ENCODE results near the gene S1PR4. TPM values are rescaled to one million over a fixed set of nuclear protein-coding genes. Genes with fewer than 3 reads are reported as not detected.
"Not testable (repeated sequence)": the region's sequence is repeated elsewhere in the genome, so short reads cannot be mapped to it uniquely, and the experiment has no call there.

Gene S1PR4
- total RNA-seq, 1 donor from 2014 or later: 45.3 TPM

DNA sequence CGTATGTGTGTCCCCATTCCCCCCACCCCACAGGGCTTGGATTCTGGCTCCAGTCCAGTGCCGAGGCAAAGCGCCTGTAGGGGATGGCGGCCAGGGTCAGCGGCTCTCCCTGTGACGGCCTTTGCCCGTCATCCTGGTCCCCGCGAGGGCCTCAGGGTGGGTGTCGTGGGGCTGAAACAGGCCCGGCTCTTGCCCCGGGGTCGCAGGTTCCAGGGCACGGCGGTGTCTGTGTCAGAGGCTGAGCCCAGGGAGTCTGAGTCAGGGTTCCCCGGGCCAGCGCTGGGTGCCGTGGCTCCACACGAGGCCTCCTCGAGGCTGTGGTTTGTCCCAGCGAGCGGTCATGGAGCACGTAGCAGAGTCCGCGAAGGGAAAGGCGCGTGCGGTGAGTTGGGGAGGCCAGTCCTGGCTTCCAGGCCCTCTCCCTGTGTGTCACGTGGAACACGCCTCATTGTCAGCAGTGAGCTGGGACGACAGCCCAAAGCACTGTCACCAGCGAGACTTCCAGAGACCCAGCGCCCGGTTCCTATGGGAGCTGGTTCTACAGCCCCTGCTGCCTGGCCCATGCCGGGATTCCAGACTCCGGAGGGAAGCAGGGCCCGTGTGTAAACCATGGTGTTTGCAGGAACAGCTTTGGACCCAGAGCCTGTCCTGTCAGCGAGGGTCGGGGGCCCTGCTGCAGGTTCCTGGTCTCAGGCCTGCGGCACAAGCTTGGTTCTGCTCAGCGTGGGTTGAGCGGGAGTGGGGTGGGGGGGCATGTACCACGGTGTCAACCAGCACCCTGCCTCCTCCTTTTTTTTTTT is 20.5 kb downstream of the S1PR4 start:
- DNase-seq (ENCODE audit: low spot score): no peak
- H3K27ac Mint-ChIP-seq: no peak overlapping the region
- no peaks in the 10 kb centered on the region for H3K9me3 Mint-ChIP-seq
- intact Hi-C loops (cut with micrococcal nuclease): no loop called here
- H3K4me1 Mint-ChIP-seq (ENCODE audit: low read depth): no peaks in the 10 kb centered on the region
- H3K27me3 Mint-ChIP-seq (ENCODE audit: insufficient read depth): no peaks in the 10 kb centered on the region
- H3K4me3 Mint-ChIP-seq: no peak overlapping the region
- H3K36me3 Mint-ChIP-seq (ENCODE audit: low read depth): peaks cover 6% of the 10 kb centered on the region

DNA sequence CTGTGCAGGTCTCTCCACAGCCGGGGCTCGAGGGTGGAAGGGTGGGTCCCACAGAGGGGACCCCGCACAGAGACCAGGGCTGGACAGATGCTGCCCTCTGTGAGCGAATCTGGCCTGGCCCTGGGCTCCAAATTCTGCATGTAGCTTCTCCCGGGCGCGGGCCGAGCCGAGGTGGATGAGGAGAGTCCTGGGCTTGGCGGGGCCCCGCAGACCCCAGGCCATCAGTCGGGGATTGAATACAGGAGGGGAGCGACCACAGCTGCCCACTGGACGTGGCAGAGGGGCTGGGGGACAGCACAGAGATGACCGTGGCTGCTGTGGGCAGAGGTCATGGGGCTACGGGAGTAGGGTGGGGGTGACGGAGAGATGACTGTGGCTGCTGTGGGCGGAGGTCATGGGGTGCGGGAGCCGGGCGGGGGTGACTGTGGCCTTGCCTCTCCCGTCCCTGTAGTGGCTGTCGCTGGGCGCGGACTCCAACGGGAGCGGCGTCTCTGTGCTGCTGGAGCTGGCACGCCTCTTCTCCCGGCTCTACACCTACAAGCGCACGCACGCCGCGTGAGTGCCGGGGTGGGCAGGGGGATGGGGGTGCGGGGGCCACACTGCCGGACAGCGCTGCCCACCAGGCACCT is 22.6 kb downstream of the S1PR4 start:
- no peak for DNase-seq (ENCODE audit: low spot score)
- no peak overlapping the region for H3K4me3 Mint-ChIP-seq
- intact Hi-C loops (cut with micrococcal nuclease): no loop called here
- no peaks in the 10 kb centered on the region for H3K4me1 Mint-ChIP-seq (ENCODE audit: low read depth)
- H3K9me3 Mint-ChIP-seq: no peaks in the 10 kb centered on the region
- no peaks in the 10 kb centered on the region for H3K27me3 Mint-ChIP-seq (ENCODE audit: insufficient read depth)
- H3K36me3 Mint-ChIP-seq (ENCODE audit: low read depth): no peaks in the 10 kb centered on the region
- H3K27ac Mint-ChIP-seq: no peak overlapping the region

DNA sequence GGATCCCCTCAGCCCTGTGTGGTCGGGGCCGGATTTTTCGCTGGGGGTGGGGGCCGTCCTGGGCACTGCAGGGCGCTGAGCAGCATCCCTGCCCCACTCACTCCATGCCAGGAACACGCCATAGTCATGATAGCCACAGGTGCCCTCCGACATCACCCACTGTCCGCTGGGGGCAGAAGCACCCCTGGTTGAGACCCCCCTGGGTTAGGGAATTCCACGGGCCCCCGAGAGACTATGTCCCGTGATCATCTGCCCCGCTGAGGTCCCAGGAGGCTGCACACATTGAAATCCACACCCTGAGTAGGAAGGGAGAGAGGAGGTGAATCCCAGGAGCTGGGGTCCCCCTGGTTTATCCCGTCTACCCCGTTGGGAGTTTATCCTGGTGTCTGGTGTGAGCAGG is 23.3 kb downstream of the S1PR4 start:
- no peaks in the 10 kb centered on the region for H3K4me1 Mint-ChIP-seq (ENCODE audit: low read depth)
- H3K4me3 Mint-ChIP-seq: no peak overlapping the region
- H3K9me3 Mint-ChIP-seq: no peaks in the 10 kb centered on the region
- no peak overlapping the region for H3K27ac Mint-ChIP-seq
- H3K27me3 Mint-ChIP-seq (ENCODE audit: insufficient read depth): no peaks in the 10 kb centered on the region
- no peak for DNase-seq (ENCODE audit: low spot score)
- H3K36me3 Mint-ChIP-seq (ENCODE audit: low read depth): no peaks in the 10 kb centered on the region
- intact Hi-C loops (cut with micrococcal nuclease): no loop called here

DNA sequence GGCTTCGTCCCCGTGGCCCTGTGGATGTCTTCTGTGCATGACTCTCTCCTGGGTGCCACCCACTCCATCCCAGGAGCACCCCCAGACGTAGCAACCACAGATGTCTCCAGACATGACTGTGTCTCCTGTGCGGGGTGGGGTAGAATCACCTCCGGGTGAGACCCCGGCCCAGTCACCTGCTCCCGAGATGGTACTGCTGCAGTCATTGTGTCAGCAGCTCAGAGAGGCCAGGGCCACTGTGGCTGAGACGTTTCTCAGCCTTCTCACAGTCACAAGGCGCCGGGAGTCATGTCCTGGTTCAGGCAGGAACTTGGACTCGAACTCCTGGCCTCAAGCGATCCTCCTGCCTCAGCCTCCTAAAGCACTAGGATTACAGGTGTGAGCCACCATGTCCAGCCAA is 23.8 kb downstream of the S1PR4 start:
- no peaks in the 10 kb centered on the region for H3K4me1 Mint-ChIP-seq (ENCODE audit: low read depth)
- no peaks in the 10 kb centered on the region for H3K36me3 Mint-ChIP-seq (ENCODE audit: low read depth)
- H3K4me3 Mint-ChIP-seq: no peak overlapping the region
- no peaks in the 10 kb centered on the region for H3K27me3 Mint-ChIP-seq (ENCODE audit: insufficient read depth)
- H3K27ac Mint-ChIP-seq: no peak overlapping the region
- no peak for DNase-seq (ENCODE audit: low spot score)
- intact Hi-C loops (cut with micrococcal nuclease): no loop called here
- H3K9me3 Mint-ChIP-seq: no peaks in the 10 kb centered on the region

DNA sequence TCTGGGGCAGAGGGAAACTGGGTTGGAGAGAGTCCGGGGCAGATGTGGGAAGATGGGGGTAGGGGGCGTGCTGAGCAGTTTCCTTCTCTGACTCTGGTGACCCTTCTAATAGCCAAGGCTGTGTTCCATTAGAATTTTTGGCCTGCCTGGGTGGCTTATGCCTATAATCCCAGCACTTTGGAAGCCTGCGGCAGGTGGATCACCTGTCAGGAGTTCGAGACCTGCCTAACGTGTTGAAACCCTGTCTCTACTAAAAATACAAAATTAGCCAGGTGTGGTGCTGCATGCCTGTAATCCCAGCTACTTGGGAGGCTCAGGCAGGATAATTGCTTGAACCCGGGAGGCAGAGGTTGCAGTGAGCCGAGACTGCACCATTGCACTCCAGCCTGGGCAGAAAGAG is 24.3 kb downstream of the S1PR4 start:
- H3K27ac Mint-ChIP-seq; DNase-seq (ENCODE audit: low spot score); H3K36me3 Mint-ChIP-seq (ENCODE audit: low read depth); H3K9me3 Mint-ChIP-seq; H3K4me1 Mint-ChIP-seq (ENCODE audit: low read depth); H3K27me3 Mint-ChIP-seq (ENCODE audit: insufficient read depth); intact Hi-C loops (cut with micrococcal nuclease); H3K4me3 Mint-ChIP-seq: not testable (repeated sequence)

DNA sequence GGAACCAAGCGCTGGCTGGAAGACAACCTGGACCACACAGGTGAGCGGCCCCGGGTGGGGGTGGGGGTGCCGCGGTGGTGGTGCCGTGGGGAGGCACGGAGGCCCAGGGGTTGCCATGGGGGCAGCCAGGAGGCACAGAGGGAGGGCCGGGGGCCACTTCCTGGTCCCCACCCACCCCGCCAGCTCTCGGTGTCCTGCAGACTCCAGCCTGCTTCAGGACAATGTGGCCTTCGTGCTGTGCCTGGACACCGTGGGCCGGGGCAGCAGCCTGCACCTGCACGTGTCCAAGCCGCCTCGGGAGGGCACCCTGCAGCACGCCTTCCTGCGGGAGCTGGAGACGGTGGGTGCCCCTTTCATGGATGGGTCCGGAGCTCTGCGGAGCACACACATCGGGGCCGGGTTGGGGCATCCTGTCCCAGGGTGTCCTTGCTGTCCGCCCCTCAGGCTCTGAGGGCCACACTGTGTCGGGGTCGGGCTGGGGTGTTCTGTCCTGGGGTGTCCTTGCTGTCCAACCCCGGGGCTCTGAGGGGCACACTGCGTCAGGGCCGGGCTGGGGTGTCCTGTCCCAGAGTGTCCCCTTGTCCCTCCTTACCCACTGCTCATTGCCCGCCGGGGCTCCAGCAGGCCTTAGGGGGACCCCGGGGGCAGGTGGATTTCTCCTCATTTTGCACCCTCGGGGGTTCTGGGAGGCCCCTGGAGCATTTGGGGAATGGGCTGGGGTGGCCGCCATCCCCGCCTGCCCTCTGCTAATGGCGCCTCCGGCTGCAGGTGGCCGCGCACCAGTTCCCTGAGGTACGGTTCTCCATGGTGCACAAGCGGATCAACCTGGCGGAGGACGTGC is 25.5 kb downstream of the S1PR4 start:
- Mint-ChIP-seq H3K4me3 (no peak overlapping the region), H3K27me3 (ENCODE audit: insufficient read depth) (no peaks in the 10 kb centered on the region), H3K9me3 (no peaks in the 10 kb centered on the region), H3K4me1 (ENCODE audit: low read depth) (no peaks in the 10 kb centered on the region), H3K27ac (no peak overlapping the region), H3K36me3 (ENCODE audit: low read depth) (no peaks in the 10 kb centered on the region)
- intact Hi-C loops (cut with micrococcal nuclease): no loop called here
- DNase-seq (ENCODE audit: low spot score): no peak

DNA sequence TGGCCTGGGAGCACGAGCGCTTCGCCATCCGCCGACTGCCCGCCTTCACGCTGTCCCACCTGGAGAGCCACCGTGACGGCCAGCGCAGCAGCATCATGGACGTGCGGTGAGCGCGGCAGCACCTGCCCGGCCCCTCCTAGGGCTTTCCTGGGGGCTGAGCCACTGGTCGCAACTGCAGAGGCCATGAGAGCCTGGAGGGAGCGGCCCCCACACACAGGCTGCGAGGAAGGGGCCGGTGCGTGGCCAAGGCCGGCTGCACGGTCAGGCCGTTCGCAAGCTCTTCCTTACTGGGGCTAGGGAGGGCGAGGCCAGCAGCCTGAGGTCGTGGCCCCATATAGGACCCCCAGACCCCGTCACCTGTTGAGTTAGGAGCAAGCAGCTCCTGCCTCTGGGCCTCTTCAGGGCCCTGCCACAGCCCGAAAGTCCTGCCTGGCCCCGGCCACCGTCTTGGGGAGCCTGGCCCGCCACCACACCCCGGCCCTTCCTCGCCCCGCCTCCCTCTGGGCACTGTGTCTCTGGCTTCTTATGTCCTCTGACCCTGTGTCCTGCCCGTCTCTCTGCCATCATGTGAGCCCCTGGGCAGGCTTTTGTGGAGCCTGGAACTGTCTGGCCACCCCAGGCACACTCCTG is 26.2 kb downstream of the S1PR4 start:
- H3K36me3 Mint-ChIP-seq (ENCODE audit: low read depth): peaks cover 2% of the 10 kb centered on the region
- intact Hi-C loops (cut with micrococcal nuclease): no loop called here
- H3K27me3 Mint-ChIP-seq (ENCODE audit: insufficient read depth): no peaks in the 10 kb centered on the region

DNA sequence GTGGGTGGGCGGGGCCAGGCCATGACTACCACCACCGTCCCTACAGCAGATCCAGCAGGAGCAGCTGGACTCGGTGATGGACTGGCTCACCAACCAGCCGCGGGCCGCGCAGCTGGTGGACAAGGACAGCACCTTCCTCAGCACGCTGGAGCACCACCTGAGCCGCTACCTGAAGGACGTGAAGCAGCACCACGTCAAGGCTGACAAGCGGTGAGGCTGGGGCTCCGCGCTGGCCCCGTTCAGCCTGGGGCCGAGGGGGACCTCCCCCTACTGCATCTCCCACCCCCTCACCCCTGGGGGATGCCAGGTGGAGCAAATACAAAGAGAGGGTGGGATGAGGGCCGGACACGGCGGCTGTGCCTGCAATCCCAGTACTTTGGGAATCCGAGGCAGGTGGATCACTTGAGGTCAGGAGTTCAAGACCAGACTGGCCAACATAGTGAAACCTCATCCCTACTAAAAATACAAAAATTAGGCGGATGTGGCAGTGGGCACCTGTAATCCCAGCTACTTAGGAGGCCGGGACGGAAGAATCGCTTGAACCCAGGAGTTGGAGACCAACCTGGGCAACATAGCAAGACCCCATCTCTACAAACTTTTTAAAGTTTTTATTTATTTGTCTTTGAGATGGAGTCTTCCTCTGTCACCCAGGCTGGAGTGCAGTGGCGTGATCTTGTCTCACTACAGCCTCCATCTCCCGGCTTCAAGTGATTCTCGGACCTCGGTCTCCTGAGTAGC is 27.8 kb downstream of the S1PR4 start:
- Mint-ChIP-seq H3K4me1 (ENCODE audit: low read depth) (no peaks in the 10 kb centered on the region), H3K4me3 (no peak overlapping the region), H3K36me3 (ENCODE audit: low read depth) (peaks cover 2% of the 10 kb centered on the region), H3K27ac (no peak overlapping the region), H3K9me3 (no peaks in the 10 kb centered on the region), H3K27me3 (ENCODE audit: insufficient read depth) (no peaks in the 10 kb centered on the region)
- no peak for DNase-seq (ENCODE audit: low spot score)
- intact Hi-C loops (cut with micrococcal nuclease): no loop called here

More for the DNA sequence above, 26.2 kb downstream of the S1PR4 start:
- H3K4me1 Mint-ChIP-seq (ENCODE audit: low read depth): no peaks in the 10 kb centered on the region
- no peak for DNase-seq (ENCODE audit: low spot score)
- no peak overlapping the region for H3K4me3 Mint-ChIP-seq
- H3K9me3 Mint-ChIP-seq: no peaks in the 10 kb centered on the region
- no peak overlapping the region for H3K27ac Mint-ChIP-seq

DNA sequence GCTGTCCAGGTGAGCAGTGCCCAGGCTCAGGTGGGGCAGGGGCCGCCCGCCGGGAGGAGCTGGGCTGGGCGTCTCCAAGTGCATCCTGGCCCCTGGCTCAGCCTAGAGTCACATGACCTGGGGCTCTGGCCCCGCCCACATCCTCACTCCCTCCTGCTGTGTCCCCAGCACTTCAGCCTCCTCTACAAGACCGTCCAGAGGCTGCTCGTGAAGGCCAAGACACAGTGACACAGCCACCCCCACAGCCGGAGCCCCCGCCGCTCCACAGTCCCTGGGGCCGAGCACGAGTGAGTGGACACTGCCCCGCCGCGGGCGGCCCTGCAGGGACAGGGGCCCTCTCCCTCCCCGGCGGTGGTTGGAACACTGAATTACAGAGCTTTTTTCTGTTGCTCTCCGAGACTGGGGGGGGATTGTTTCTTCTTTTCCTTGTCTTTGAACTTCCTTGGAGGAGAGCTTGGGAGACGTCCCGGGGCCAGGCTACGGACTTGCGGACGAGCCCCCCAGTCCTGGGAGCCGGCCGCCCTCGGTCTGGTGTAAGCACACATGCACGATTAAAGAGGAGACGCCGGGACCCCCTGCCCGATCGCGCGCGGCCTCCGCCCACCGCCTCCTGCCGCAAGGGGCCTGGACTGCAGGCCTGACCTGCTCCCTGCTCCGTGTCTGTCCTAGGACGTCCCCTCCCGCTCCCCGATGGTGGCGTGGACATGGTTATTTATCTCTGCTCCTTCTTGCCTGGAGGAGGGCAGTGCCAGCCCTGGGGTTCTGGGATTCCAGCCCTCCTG is 29.1 kb downstream of the S1PR4 start:
- Mint-ChIP-seq H3K27me3 (ENCODE audit: insufficient read depth) (no peaks in the 10 kb centered on the region), H3K4me1 (ENCODE audit: low read depth) (no peaks in the 10 kb centered on the region), H3K4me3 (no peak overlapping the region), H3K9me3 (no peaks in the 10 kb centered on the region), H3K36me3 (ENCODE audit: low read depth) (peaks cover 2% of the 10 kb centered on the region), H3K27ac (no peak overlapping the region)
- no peak for DNase-seq (ENCODE audit: low spot score)
- intact Hi-C loops (cut with micrococcal nuclease): no loop called here

DNA sequence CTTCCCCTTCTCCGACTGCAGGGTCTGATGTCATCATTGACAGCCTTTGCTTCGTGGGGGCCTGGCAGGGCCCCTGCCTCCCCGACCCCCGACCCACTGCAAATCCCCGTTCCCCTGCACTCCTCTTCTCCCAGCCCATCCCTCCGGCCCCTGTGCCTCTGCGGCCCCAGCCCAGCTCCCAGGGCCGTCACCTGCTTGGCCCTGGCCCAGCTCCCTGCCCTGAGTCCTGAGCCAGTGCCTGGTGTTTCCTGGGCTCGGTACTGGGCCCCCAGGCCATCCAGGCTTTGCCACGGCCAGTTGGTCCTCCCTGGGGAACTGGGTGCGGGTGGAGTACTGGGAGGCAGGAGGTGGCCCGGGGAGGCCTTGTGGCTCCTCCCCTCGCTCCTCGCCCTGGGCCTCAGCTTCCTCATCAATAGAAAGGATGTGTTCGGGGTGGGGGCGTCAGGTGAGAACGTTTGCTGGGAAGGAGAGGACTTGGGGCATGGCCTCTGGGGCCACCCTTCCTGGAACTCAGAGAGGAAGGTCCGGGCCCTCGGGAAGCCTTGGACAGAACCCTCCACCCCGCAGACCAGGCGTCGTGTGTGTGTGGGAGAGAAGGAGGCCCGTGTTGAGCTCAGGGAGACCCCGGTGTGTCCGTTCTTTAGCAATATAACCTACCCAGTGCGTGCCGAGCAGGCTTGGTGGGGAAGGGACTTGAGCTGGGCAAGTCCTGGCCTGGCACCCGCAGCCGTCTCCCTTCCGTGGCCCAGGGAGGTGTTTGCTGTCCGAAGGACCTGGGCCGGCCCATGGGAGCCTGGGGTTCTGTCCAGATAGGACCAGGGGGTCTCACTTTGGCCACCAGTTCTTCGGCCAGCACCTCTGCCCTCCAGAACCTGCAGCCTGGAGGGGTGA is 30.0 kb downstream of the S1PR4 start:
- no peak overlapping the region for H3K4me3 Mint-ChIP-seq
- peaks cover 2% of the 10 kb centered on the region for H3K36me3 Mint-ChIP-seq (ENCODE audit: low read depth)
- no peaks in the 10 kb centered on the region for H3K27me3 Mint-ChIP-seq (ENCODE audit: insufficient read depth)
- H3K4me1 Mint-ChIP-seq (ENCODE audit: low read depth): no peaks in the 10 kb centered on the region
- intact Hi-C loops (cut with micrococcal nuclease): no loop called here
- no peak overlapping the region for H3K27ac Mint-ChIP-seq
- DNase-seq (ENCODE audit: low spot score): no peak
- H3K9me3 Mint-ChIP-seq: no peaks in the 10 kb centered on the region

DNA sequence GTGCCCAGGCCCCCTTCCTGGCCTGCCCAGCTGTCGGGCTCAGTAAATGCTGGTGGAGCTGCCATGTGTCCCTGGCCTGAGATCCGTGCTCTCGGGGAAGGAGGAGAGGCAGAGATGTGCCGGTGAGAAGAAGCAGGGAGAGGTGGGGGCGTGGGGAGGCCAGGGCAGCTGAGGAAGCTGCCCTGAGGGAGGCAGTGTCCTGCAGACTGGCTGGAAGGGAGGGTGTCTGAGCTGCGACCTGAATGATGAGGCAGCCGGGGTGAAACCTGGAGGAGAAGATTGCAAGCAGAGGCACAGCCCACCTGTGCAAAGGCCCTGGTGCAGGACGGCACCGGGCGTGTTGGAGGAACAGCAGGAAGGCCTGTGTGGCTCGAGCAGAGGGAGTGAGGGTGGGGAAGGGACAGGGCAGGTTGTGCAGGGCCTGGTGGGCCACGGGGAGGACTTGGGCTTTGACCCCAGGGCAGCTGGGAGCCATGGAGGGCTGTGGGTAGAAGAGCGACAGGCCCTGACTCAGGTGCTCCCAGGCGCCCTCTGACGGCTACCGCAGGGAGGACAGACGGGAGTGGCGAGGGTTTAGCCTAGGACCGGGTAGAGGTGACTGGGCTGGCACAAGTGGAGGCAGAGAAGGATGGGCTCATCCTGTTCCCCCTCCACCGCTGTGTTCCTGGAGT is 31.9 kb downstream of the S1PR4 start:
- Mint-ChIP-seq H3K27me3 (ENCODE audit: insufficient read depth) (no peaks in the 10 kb centered on the region), H3K27ac (peak overlapping the region; percentile 23), H3K4me3 (no peak overlapping the region), H3K9me3 (no peaks in the 10 kb centered on the region), H3K4me1 (ENCODE audit: low read depth) (no peaks in the 10 kb centered on the region), H3K36me3 (ENCODE audit: low read depth) (peaks cover 2% of the 10 kb centered on the region)
- intact Hi-C loops (cut with micrococcal nuclease): loop anchor here (1.0 kb wide), 1 partner anchor 248 kb away; no protein-coding TSS in a partner anchor
- DNase-seq (ENCODE audit: low spot score): peak; percentile 54
